ENCODE measurements around the gene MANEA. TPM values are rescaled to one million over a fixed set of nuclear protein-coding genes. Genes with fewer than 3 reads are reported as not detected.

The MANEA gene
- total and polyA plus RNA-seq, 2 of the 13 experiments (the other 11 are each of a cell fraction or from before 2014, with no cell fraction given) = 10.0 to 10.9 TPM

- WGBS (ENCODE audit: low lambda C conversion rate) = 0% methylated on average over 2 of the region's 2 CpGs
- TF ChIP-seq DR1 (CRISPR knock-in tag; IDR thresholded peaks at IDR 0.05) = no peak
- TF ChIP-seq DPF2 (CRISPR knock-in tag; IDR thresholded peaks at IDR 0.05; ENCODE audit: borderline replicate concordance, low read depth) = no peak
- TF ChIP-seq KAT8 (CRISPR knock-in tag; IDR thresholded peaks at IDR 0.05) = no peak
- TF ChIP-seq RELA (CRISPR knock-in tag; IDR thresholded peaks at IDR 0.05) = no peak
- no peak for TF ChIP-seq MIER2 (CRISPR knock-in tag; IDR thresholded peaks at IDR 0.05)
- TF ChIP-seq MBD4 (IDR thresholded peaks at IDR 0.05; ENCODE audit: borderline replicate concordance, low read length) = no peak
- no peak for TF ChIP-seq EHMT2 (IDR thresholded peaks at IDR 0.05; ENCODE audit: borderline replicate concordance, low read depth, low read length)
- TF ChIP-seq TMF1 (CRISPR knock-in tag; IDR thresholded peaks at IDR 0.05; ENCODE audit: low read depth) = no peak
- TF ChIP-seq POLR2AphosphoS2 (IDR thresholded peaks at IDR 0.05; ENCODE audit: low read depth, low read length) = no peak
- Histone ChIP-seq H3K9ac (ENCODE audit: insufficient read depth, low read depth, low read length) (no peak overlapping the region), H2AFZ (ENCODE audit: low read length) (no peak overlapping the region), H3K27ac (ENCODE audit: extremely low read length, insufficient read depth, low read length) (no peak overlapping the region), H4K20me1 (ENCODE audit: insufficient read depth, low read length) (no peaks in the 10 kb centered on the region), H3K4me1 (ENCODE audit: insufficient read depth, low read length) (no peaks in the 10 kb centered on the region), H3K79me2 (ENCODE audit: insufficient read depth, low read length) (no peaks in the 10 kb centered on the region), H3K4me2 (ENCODE audit: low read depth, low read length) (no peak overlapping the region), H3K9me3 (ENCODE audit: low read length) (no peaks in the 10 kb centered on the region), H3K36me3 (replicated peaks in 1 of 2; ENCODE audit: control insufficient read depth in 1 of 2, insufficient read depth in 2 of 2, low read length in 2 of 2) (no peaks in the 10 kb centered on the region), H3K4me3 (replicated peaks in 1 of 3; ENCODE audit: insufficient read depth in 1 of 3, low read depth in 2 of 3, low read length in 3 of 3) (no peak overlapping the region), H3K27me3 (ENCODE audit: control insufficient read depth in 1 of 2, insufficient read depth in 2 of 2, low read length in 2 of 2) (no peaks in the 10 kb centered on the region)
- CTCF ChIA-PET (ENCODE audit: low intra/inter-chr PET ratio, low total read pairs) = no interaction called here
- FAIRE-seq (no peak), ATAC-seq (no peak), DNase-seq (ENCODE audit: low spot score) (no peak)
- POLR2A ChIA-PET = no interaction called here
- intact Hi-C loops (cut with micrococcal nuclease; ENCODE audit: unreplicated experiment) = no loop called here
- no TSS peak for BruUV-seq (replicated peaks)
- in situ Hi-C loops (cut with HindIII; ENCODE audit: extremely low pct_ligation_motif_present, low pct_unique_long_range_greater_than_20kb) = no loop called here
Measured at GRCh38 chr6:95658886-95659285, 81.6 kb downstream of the MANEA start.

Measured in HepG2 (cell line).